Spleen (tissue), 11 donors: ENCODE data around the gene HPSE2. TPM values are rescaled to one million over a fixed set of nuclear protein-coding genes. Genes with fewer than 3 reads are reported as not detected.

Experiments
- DNase-seq: peaks from one replicate; pipeline ENCODE4 v3.0.0-alpha.2; 2020
- H3K27ac ChIP-seq, 8 donors: fragments of 200-600 bp; sonication (generic) in 7 of 8; 1 replicate in 4 of 8; 2 replicates in 4 of 8; pipeline versions ENCODE4 v1.5.0 to v1.8.0; 2016 to 2021; ENCODE audit warnings: inconsistent platforms in 4 of 8, mild to moderate bottlenecking in 4 of 8, moderate library complexity in 1 of 8
- H3K27me3 ChIP-seq, 7 donors: fragments of 200-600 bp; sonication (generic) in 6 of 7; replicated peaks in 1 of 7; 1 replicate in 4 of 7; 2 replicates in 3 of 7; pipeline versions ENCODE4 v1.5.0 to v1.8.0; 2016 to 2021; ENCODE audit warnings: inconsistent platforms in 3 of 7, mild to moderate bottlenecking in 1 of 7
- H3K36me3 ChIP-seq, 6 donors: fragments of 200-600 bp; sonication (generic) in 5 of 6; 1 replicate in 4 of 6; 2 replicates in 2 of 6; pipeline versions ENCODE4 v1.5.0 to v1.8.0; 2016 to 2021; ENCODE audit warnings: inconsistent platforms in 2 of 6
- H3K4me1 ChIP-seq, 6 donors: fragments of 200-600 bp; sonication (generic) in 5 of 6; 1 replicate in 3 of 6; 2 replicates in 3 of 6; pipeline versions ENCODE4 v1.5.0 to v1.8.0; 2016 to 2021; ENCODE audit warnings: inconsistent platforms in 3 of 6
- H3K4me3 ChIP-seq, 8 donors: fragments of 200-600 bp; sonication (generic) in 7 of 8; 1 replicate in 4 of 8; 2 replicates in 4 of 8; pipeline versions ENCODE4 v1.5.0 to v1.8.0; 2016 to 2021; ENCODE audit warnings: inconsistent platforms in 4 of 8, mild to moderate bottlenecking in 4 of 8, moderate library complexity in 2 of 8
- H3K9me3 ChIP-seq, 8 donors: fragments of 200-600 bp; sonication (generic) in 7 of 8; 1 replicate in 4 of 8; 2 replicates in 4 of 8; pipeline versions ENCODE4 v1.5.0 to v1.8.0; 2016 to 2021; ENCODE audit warnings: inconsistent platforms in 4 of 8
- POLR2A ChIP-seq, 3 donors: fragments of 450-650 bp; IDR thresholded peaks; one replicate each; pipeline ENCODE4 v1.5.1; 2017; ENCODE audit warnings: antibody characterized with exemption in 3 of 3, mild to moderate bottlenecking in 1 of 3
- POLR2AphosphoS5 ChIP-seq, 3 donors: sonication (generic); formaldehyde crosslinking; IDR thresholded peaks; one replicate each; pipeline ENCODE4 v1.5.1; 2017; ENCODE audit warnings: antibody characterized with exemption in 3 of 3
- WGBS, 5 donors: extraction: QIAGEN DNeasy Blood & Tissue Kit in 3 of 5; methylation state at CpG; one replicate each; pipeline versions ENCODE4 v1.1.5 to v1.1.7; 2013 to 2018; 5-methylcytosine and 5-hydroxymethylcytosine counted together
- intact Hi-C: fragments of 100-400 bp; cut with DNase I; formaldehyde crosslinking; loops from one replicate; pipeline ENCODE4 v1.15.0; 2023; ENCODE audit warnings: low total_unique reads
- polyA plus RNA-seq, 3 donors: library from polyadenylated mRNA; stranded (reverse); fragments of 200-250 nt; gene quantifications; one replicate each; pipeline ENCODE4 v1.2.1, GENCODE V29; 2013
- total RNA-seq, 7 donors: library from RNA; depleted of rRNA in 3 of 7; stranded (reverse); fragments of >200 nt in 3 of 7; fragmentation: NEBNext Ultra II Directional in 4 of 7; extraction: Animal tissue kit (Norgen Biotek cat#: 25700) in 4 of 7; gene quantifications; one replicate each; pipeline versions ENCODE4 v1.1.0 to v1.2.1, GENCODE V29; 2016 to 2021
- TF ChIP-seq, protein P1 (sequence below), 11 experiments: fragments of 200-600 bp in 7 of 11; fragments of 450-650 bp in 4 of 11; sonication (generic) in 4 of 11; IDR thresholded peaks in 8 of 11; conservative IDR thresholded peaks in 3 of 11; 1 replicate in 7 of 11; 2 replicates in 4 of 11; pipeline versions ENCODE4 v1.4.0 to v1.8.0; 2016 to 2021; ENCODE audit warnings: antibody characterized with exemption in 11 of 11, inconsistent platforms in 4 of 11, mild to moderate bottlenecking in 1 of 11
- donor health status: healthy with polysubstance abuse.
- donor health status: DM: no; HTN: no; CAD: no; lungs with moderate emphysema.
- donor health status: DM: no; HTN: no; CAD: no.
- donor health status: Bipolar disorder and iron deficiency.
- donor health status: healthy.
- donor health status: DM: no; HTN: no; CAD: no.
- donor health status: DM: yes; HTN: yes; CAD: no.

Gene HPSE2
- total and polyA plus RNA-seq, 10 donors, result 0.02 to 0.64 (median 0.03) TPM; not detected in 5

DNA sequence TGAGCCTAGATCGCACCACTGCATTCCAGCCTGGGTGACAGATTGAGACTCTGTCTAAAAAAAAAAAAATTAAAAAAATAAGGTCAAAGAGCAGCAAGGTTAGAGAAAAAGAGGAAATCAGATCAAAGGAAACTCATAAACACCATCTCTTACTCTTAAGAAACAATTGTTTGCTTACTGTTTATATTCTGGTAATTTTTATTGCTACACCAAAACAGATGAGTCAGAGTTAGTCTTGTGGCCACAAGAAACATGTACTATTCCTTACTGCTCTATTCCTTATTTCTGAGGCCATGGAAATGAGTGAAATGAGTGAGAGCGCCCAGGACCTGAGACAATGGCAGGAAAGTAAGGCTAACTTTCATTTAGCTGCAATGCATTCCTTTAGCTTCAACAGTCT lies 387.3 kb downstream of the HPSE2 start:
- H3K9me3 ChIP-seq, result no peaks in the 10 kb centered on the region
- TF ChIP-seq POLR2AphosphoS5 (IDR thresholded peaks at IDR 0.05) (no peak), POLR2A (IDR thresholded peaks at IDR 0.05) (no peak)
- TF ChIP-seq, protein P1, sequence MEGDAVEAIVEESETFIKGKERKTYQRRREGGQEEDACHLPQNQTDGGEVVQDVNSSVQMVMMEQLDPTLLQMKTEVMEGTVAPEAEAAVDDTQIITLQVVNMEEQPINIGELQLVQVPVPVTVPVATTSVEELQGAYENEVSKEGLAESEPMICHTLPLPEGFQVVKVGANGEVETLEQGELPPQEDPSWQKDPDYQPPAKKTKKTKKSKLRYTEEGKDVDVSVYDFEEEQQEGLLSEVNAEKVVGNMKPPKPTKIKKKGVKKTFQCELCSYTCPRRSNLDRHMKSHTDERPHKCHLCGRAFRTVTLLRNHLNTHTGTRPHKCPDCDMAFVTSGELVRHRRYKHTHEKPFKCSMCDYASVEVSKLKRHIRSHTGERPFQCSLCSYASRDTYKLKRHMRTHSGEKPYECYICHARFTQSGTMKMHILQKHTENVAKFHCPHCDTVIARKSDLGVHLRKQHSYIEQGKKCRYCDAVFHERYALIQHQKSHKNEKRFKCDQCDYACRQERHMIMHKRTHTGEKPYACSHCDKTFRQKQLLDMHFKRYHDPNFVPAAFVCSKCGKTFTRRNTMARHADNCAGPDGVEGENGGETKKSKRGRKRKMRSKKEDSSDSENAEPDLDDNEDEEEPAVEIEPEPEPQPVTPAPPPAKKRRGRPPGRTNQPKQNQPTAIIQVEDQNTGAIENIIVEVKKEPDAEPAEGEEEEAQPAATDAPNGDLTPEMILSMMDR (IDR thresholded peaks at IDR 0.05 in 8 of 11, conservative IDR thresholded peaks at IDR 0.05 in 3 of 11), result no peak
- no peak for DNase-seq
- H3K4me3 ChIP-seq, result no peak overlapping the region
- intact Hi-C loops, result no loop called here
- 79 to 89% (median 85%) methylated on average over 2 of the region's 2 CpGs for WGBS, 5 donors
- peaks cover 0 to 16% (median 0%) of the 10 kb centered on the region in 7 donors for H3K27me3 ChIP-seq
- no peaks in the 10 kb centered on the region for H3K4me1 ChIP-seq
- H3K27ac ChIP-seq, result no peak overlapping the region
- no peaks in the 10 kb centered on the region for H3K36me3 ChIP-seq

DNA sequence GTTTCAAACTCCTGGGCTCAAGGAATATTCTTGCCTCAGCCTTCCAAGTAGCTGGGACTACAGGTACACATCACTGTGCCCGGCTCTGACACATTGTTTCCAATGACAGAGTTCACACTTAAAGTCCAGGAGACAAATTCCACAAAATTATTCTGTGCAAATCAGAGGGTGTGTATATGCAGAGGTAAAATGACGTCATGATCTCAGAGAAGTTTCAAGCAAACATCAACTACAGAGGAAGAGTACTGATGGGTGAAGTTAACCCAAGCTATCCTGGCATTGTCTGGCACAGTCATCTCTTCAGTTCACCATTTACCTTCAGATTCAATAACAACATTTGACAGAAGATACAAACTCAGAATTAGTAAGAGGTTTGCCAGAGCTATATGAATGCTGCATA lies 388.9 kb downstream of the HPSE2 start:
- no peaks in the 10 kb centered on the region for H3K36me3 ChIP-seq
- TF ChIP-seq POLR2A (IDR thresholded peaks at IDR 0.05) (no peak), POLR2AphosphoS5 (IDR thresholded peaks at IDR 0.05) (no peak)
- TF ChIP-seq, protein P1 (IDR thresholded peaks at IDR 0.05 in 8 of 11, conservative IDR thresholded peaks at IDR 0.05 in 3 of 11), result no peak
- H3K4me3 ChIP-seq, result no peak overlapping the region
- intact Hi-C loops, result no loop called here
- DNase-seq, result no peak
- no peak overlapping the region for H3K27ac ChIP-seq
- WGBS, 5 donors, result 76 to 86% (median 81%) methylated on average over 2 of the region's 2 CpGs
- H3K4me1 ChIP-seq, result no peaks in the 10 kb centered on the region
- peaks cover 0 to 11% (median 0%) of the 10 kb centered on the region in 7 donors for H3K27me3 ChIP-seq
- no peaks in the 10 kb centered on the region for H3K9me3 ChIP-seq

DNA sequence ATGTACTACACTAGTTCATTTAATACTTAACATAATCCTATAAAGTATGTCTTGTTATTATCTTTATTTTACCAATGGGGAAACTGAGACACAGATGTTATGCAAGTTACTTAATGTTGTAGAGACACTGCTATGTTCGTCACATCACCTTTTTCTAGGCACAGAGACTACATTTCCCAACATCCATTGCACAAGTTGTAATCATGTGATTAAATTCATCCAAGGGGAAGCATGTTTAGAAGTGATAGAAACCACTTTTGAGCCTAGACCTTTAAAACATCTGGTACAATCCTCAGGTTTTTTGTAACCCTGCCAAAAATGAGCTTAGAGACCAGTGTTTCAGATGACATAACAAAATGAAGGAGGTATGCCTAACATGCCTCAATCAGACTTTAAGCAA lies 402.1 kb downstream of the HPSE2 start:
- Histone ChIP-seq H3K36me3 (no peaks in the 10 kb centered on the region), H3K9me3 (no peaks in the 10 kb centered on the region), H3K27me3 (no peaks in the 10 kb centered on the region), H3K4me3 (no peak overlapping the region), H3K4me1 (no peaks in the 10 kb centered on the region), H3K27ac (no peak overlapping the region)
- intact Hi-C loops, result no loop called here
- TF ChIP-seq POLR2AphosphoS5 (IDR thresholded peaks at IDR 0.05) (no peak), POLR2A (IDR thresholded peaks at IDR 0.05) (no peak)
- TF ChIP-seq, protein P1 (IDR thresholded peaks at IDR 0.05 in 8 of 11, conservative IDR thresholded peaks at IDR 0.05 in 3 of 11), result no peak
- DNase-seq, result no peak
- 55 to 79% (median 72%) methylated on average over 1 of the region's 1 CpG for WGBS, 5 donors

DNA sequence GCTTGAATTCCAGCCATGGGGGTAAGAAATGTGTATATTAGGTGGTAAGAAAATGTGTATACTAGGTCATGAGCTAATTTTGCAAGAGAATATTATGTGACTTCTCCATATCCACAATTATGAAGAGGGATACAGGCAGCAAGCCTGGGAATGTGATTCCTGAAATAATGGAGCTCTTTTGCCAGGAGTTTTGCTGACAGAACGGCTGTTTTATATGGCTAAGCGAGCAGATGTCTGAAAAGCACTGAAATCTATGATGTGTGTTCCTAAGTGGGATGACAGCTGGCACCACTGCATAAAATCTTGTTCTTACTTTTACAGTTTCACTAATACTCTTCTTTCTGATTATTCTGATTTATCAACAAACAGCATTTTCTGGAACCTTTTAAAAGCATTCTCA lies 402.9 kb downstream of the HPSE2 start:
- no peaks in the 10 kb centered on the region for H3K9me3 ChIP-seq
- intact Hi-C loops, result no loop called here
- 77 to 84% (median 82%) methylated on average over 2 of the region's 2 CpGs for WGBS, 5 donors
- H3K27ac ChIP-seq, result no peak overlapping the region
- DNase-seq, result no peak
- TF ChIP-seq, protein P1 (IDR thresholded peaks at IDR 0.05 in 8 of 11, conservative IDR thresholded peaks at IDR 0.05 in 3 of 11), result no peak
- TF ChIP-seq POLR2AphosphoS5 (IDR thresholded peaks at IDR 0.05) (no peak), POLR2A (IDR thresholded peaks at IDR 0.05) (no peak)
- H3K36me3 ChIP-seq, result no peaks in the 10 kb centered on the region
- H3K4me1 ChIP-seq, result no peaks in the 10 kb centered on the region
- no peaks in the 10 kb centered on the region for H3K27me3 ChIP-seq
- H3K4me3 ChIP-seq, result no peak overlapping the region
